Sigmoid colon (tissue), 4 donors: ENCODE measurements around the gene GNAI2.

Experiments
- POLR2AphosphoS5 ChIP-seq, 4 donors: sonication (generic); formaldehyde crosslinking; IDR thresholded peaks; one replicate each; pipeline ENCODE4 v1.6.1; 2017; ENCODE audit warnings: antibody characterized with exemption in 4 of 4
- TF ChIP-seq, protein P1 (sequence below), 4 experiments: fragments of 450-650 bp in 3 of 4; fragments of 200-600 bp in 1 of 4; IDR thresholded peaks; one replicate each; pipeline ENCODE4 v1.5.1; 2016 to 2019; ENCODE audit warnings: antibody characterized with exemption in 4 of 4, mild to moderate bottlenecking in 3 of 4, moderate library complexity in 2 of 4

- peak in 3 of 4 donors; percentile 42 to 78 (median 69) for TF ChIP-seq POLR2AphosphoS5 (IDR thresholded peaks at IDR 0.05)
- TF ChIP-seq, protein P1, sequence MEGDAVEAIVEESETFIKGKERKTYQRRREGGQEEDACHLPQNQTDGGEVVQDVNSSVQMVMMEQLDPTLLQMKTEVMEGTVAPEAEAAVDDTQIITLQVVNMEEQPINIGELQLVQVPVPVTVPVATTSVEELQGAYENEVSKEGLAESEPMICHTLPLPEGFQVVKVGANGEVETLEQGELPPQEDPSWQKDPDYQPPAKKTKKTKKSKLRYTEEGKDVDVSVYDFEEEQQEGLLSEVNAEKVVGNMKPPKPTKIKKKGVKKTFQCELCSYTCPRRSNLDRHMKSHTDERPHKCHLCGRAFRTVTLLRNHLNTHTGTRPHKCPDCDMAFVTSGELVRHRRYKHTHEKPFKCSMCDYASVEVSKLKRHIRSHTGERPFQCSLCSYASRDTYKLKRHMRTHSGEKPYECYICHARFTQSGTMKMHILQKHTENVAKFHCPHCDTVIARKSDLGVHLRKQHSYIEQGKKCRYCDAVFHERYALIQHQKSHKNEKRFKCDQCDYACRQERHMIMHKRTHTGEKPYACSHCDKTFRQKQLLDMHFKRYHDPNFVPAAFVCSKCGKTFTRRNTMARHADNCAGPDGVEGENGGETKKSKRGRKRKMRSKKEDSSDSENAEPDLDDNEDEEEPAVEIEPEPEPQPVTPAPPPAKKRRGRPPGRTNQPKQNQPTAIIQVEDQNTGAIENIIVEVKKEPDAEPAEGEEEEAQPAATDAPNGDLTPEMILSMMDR (IDR thresholded peaks at IDR 0.05) = peak in 3 of 4 experiments; percentile 48 to 97 (median 60)
Measured at GRCh38 chr3:50227390-50228183, 8.4 kb upstream of the GNAI2 start.
